WTC11 (cell line): ENCODE data around the gene PNPLA6. TPM values are rescaled to one million over a fixed set of nuclear protein-coding genes. Genes with fewer than 3 reads are reported as not detected.

Experiments
- ATAC-seq: fragments of 200-7000 bp; cut with Tn5 transposase; 2 replicates; pipeline ENCODE4 v1.10.0; 2021; ENCODE audit warnings: mild to moderate bottlenecking, moderate library complexity
- CTCF ChIA-PET: fragments of 300-600 bp; sonication (Branson Sonifier 250); formaldehyde crosslinking; loops from one replicate; lab custom pipeline; 2021; ENCODE audit warnings: antibody characterized with exemption; lab: Charles Lee
- POLR2A ChIA-PET: fragments of 350-600 bp; sonication (Branson Sonifier 250); formaldehyde crosslinking; loops from one replicate; lab custom pipeline; 2021; ENCODE audit warnings: antibody characterized with exemption; lab: Charles Lee
- DNase-seq: peaks from one replicate; pipeline ENCODE4 v3.0.0; 2021; ENCODE audit warnings: low spot score
- H3K27ac Mint-ChIP-seq: 2 replicates; pipeline ENCODE4 v1.8.0; 2021; ENCODE audit warnings: mixed read lengths
- H3K27me3 Mint-ChIP-seq: 2 replicates; pipeline ENCODE4 v1.8.0; 2021; ENCODE audit warnings: low read depth, mild to moderate bottlenecking, moderate library complexity, mixed read lengths
- H3K36me3 Mint-ChIP-seq: 2 replicates; pipeline ENCODE4 v1.8.0; 2021; ENCODE audit warnings: mixed read lengths
- H3K4me1 Mint-ChIP-seq: 2 replicates; pipeline ENCODE4 v1.8.0; 2022; ENCODE audit warnings: mixed read lengths
- H3K4me3 Mint-ChIP-seq: 2 replicates; pipeline ENCODE4 v1.8.0; 2021; ENCODE audit warnings: mild to moderate bottlenecking, moderate library complexity, mixed read lengths
- H3K9me3 Mint-ChIP-seq: 2 replicates; pipeline ENCODE4 v1.8.0; 2021; ENCODE audit warnings: mixed read lengths
- AR ChIP-seq: fragments of 250-450 bp; sonication (Bioruptor Pico); IDR thresholded peaks from 2 replicates; pipeline ENCODE4 v1.9.0; 2021; ENCODE audit warnings: mild to moderate bottlenecking
- ATF2 ChIP-seq: sonication (generic); formaldehyde crosslinking; IDR thresholded peaks from 2 replicates; pipeline ENCODE4 v1.8.1; 2022; ENCODE audit warnings: low read depth, missing genetic modification reagents, borderline replicate concordance
- E2F1 ChIP-seq: sonication (generic); formaldehyde crosslinking; IDR thresholded peaks from 2 replicates; pipeline ENCODE4 v1.8.0; 2022; ENCODE audit warnings: mild to moderate bottlenecking, missing genetic modification reagents
- EMX1 ChIP-seq: fragments of 250-450 bp; sonication (Bioruptor Pico); IDR thresholded peaks from 2 replicates; pipeline ENCODE4 v1.8.0; 2021; ENCODE audit warnings: mild to moderate bottlenecking
- GTF2I ChIP-seq: fragments of 250-450 bp; sonication (Bioruptor Pico); conservative IDR thresholded peaks from 2 replicates; pipeline ENCODE4 v1.4.0; 2021; ENCODE audit warnings: mild to moderate bottlenecking
- HMGA2 ChIP-seq: fragments of 250-450 bp; sonication (Bioruptor Pico); IDR thresholded peaks from 2 replicates; pipeline ENCODE4 v1.4.0; 2021; ENCODE audit warnings: mild to moderate bottlenecking, moderate library complexity
- IRF1 ChIP-seq: sonication (generic); formaldehyde crosslinking; IDR thresholded peaks from 2 replicates; pipeline ENCODE4 v1.8.0; 2023; ENCODE audit warnings: missing genetic modification reagents
- IRF2 ChIP-seq: sonication (generic); formaldehyde crosslinking; IDR thresholded peaks from 2 replicates; pipeline ENCODE4 v1.8.0; 2022; ENCODE audit warnings: low read depth, missing genetic modification reagents, borderline replicate concordance
- MAX ChIP-seq: sonication (generic); formaldehyde crosslinking; IDR thresholded peaks from 2 replicates; pipeline ENCODE4 v1.8.0; 2022; ENCODE audit warnings: mild to moderate bottlenecking, missing genetic modification reagents
- NFATC4 ChIP-seq: fragments of 250-450 bp; sonication (Bioruptor Pico); IDR thresholded peaks from 2 replicates; pipeline ENCODE4 v1.9.0; 2021; ENCODE audit warnings: mild to moderate bottlenecking
- SOX15 ChIP-seq: fragments of 250-450 bp; sonication (Bioruptor Pico); IDR thresholded peaks from 2 replicates; pipeline ENCODE4 v1.9.0; 2021; ENCODE audit warnings: mild to moderate bottlenecking
- TCF7 ChIP-seq: sonication (generic); formaldehyde crosslinking; IDR thresholded peaks from 2 replicates; pipeline ENCODE4 v1.8.0; 2022; ENCODE audit warnings: mild to moderate bottlenecking, low read depth, missing genetic modification reagents, moderate library complexity
- TEAD1 ChIP-seq: sonication (generic); formaldehyde crosslinking; IDR thresholded peaks from 2 replicates; pipeline ENCODE4 v1.8.0; 2022; ENCODE audit warnings: mild to moderate bottlenecking, missing genetic modification reagents
- TEAD4 ChIP-seq: sonication (generic); formaldehyde crosslinking; IDR thresholded peaks from 2 replicates; pipeline ENCODE4 v1.8.0; 2022; ENCODE audit warnings: mild to moderate bottlenecking, missing genetic modification reagents
- ZBTB43 ChIP-seq: sonication (generic); formaldehyde crosslinking; IDR thresholded peaks from 2 replicates; pipeline ENCODE4 v1.8.1; 2023; ENCODE audit warnings: mild to moderate bottlenecking, missing genetic modification reagents
- ZNF138 ChIP-seq: sonication (generic); formaldehyde crosslinking; conservative IDR thresholded peaks from 2 replicates; pipeline ENCODE4 v1.8.1; 2022; ENCODE audit warnings: mild to moderate bottlenecking, moderate library complexity, missing genetic modification reagents
- ZNF671 ChIP-seq: fragments of 250-450 bp; sonication (Bioruptor Pico); IDR thresholded peaks from 2 replicates; pipeline ENCODE4 v1.8.0; 2021; ENCODE audit warnings: mild to moderate bottlenecking
- ZSCAN18 ChIP-seq: fragments of 250-450 bp; sonication (Bioruptor Pico); IDR thresholded peaks from 2 replicates; pipeline ENCODE4 v2.1.2; 2022; ENCODE audit warnings: mild to moderate bottlenecking, moderate library complexity
- total RNA-seq: library from RNA; stranded (reverse); gene quantifications from 3 replicates; pipeline ENCODE4 v1.2.3, GENCODE V29; 2021

PNPLA6 gene
- total RNA-seq, 1 experiment from 2014 or later: 149 TPM

GRCh38 chr19:7542556-7543348 lies 7.2 kb downstream of the PNPLA6 start:
- ATAC-seq: no peak
- ChIA-PET CTCF (interaction anchor here (2.7 kb wide), 1 partner anchor 26 kb away, joined by 12 read pairs; no protein-coding TSS in a partner anchor), POLR2A (no interaction called here)
- Mint-ChIP-seq H3K4me1 (no peaks in the 10 kb centered on the region), H3K27ac (no peak overlapping the region), H3K4me3 (no peak overlapping the region), H3K36me3 (peaks cover 19% of the 10 kb centered on the region), H3K9me3 (no peaks in the 10 kb centered on the region), H3K27me3 (no peaks in the 10 kb centered on the region)
- no peak for DNase-seq
- no peak for TF ChIP-seq TCF7 (CRISPR knock-in tag)
- no peak for TF ChIP-seq ATF2 (CRISPR knock-in tag)

GRCh38 chr19:7544626-7545025 lies 9.1 kb downstream of the PNPLA6 start:
- Mint-ChIP-seq H3K27ac (no peak overlapping the region), H3K4me3 (no peak overlapping the region), H3K9me3 (no peaks in the 10 kb centered on the region), H3K36me3 (peaks cover 14% of the 10 kb centered on the region), H3K27me3 (no peaks in the 10 kb centered on the region), H3K4me1 (no peaks in the 10 kb centered on the region)
- DNase-seq: no peak
- ATAC-seq: no peak
- TF ChIP-seq TEAD1: no peak
- TF ChIP-seq GTF2I (CRISPR knock-in tag): no peak
- TF ChIP-seq ZSCAN18 (CRISPR knock-in tag): no peak
- no peak for TF ChIP-seq E2F1
- TF ChIP-seq AR (CRISPR knock-in tag): no peak
- no peak for TF ChIP-seq SOX15 (CRISPR knock-in tag)
- TF ChIP-seq HMGA2 (CRISPR knock-in tag): no peak
- ChIA-PET POLR2A (no interaction called here), CTCF (interaction anchor here (2.0 kb wide), 1 partner anchor 24 kb away, joined by 6 read pairs; no protein-coding TSS in a partner anchor)

- Mint-ChIP-seq H3K4me1 (no peaks in the 10 kb centered on the region), H3K36me3 (peaks cover 14% of the 10 kb centered on the region), H3K27me3 (no peaks in the 10 kb centered on the region), H3K27ac (no peak overlapping the region), H3K4me3 (no peak overlapping the region), H3K9me3 (no peaks in the 10 kb centered on the region)
- POLR2A ChIA-PET: no interaction called here
- CTCF ChIA-PET: interaction anchor here (2.0 kb wide), 1 partner anchor 23 kb away, joined by 6 read pairs; no protein-coding TSS in a partner anchor
- DNase-seq: no peak
- ATAC-seq: no peak
- TF ChIP-seq MAX (CRISPR knock-in tag) (no peak), ZNF671 (no peak), ZNF138 (no peak), IRF2 (CRISPR knock-in tag) (no peak), ATF2 (CRISPR knock-in tag) (no peak), NFATC4 (CRISPR knock-in tag) (no peak), TEAD4 (no peak), EMX1 (CRISPR knock-in tag) (no peak), IRF1 (CRISPR knock-in tag) (no peak), ZBTB43 (CRISPR knock-in tag) (no peak)
Measured at GRCh38 chr19:7545300-7545699, 9.8 kb downstream of the PNPLA6 start.
